K562 (cell line): ENCODE data around the gene SART3.

Source experiments
- EZH2 ChIP-seq: IDR thresholded peaks from 2 replicates; pipeline ENCODE4 v1.6.1; 2012; ENCODE audit warnings: low read depth, mild to moderate bottlenecking, inconsistent platforms, low read length, borderline replicate concordance
- NFRKB ChIP-seq: fragments of 450-650 bp; IDR thresholded peaks from 2 replicates; pipeline ENCODE4 v1.6.1; 2016; ENCODE audit warnings: low read depth
- POLR2AphosphoS5 ChIP-seq: IDR thresholded peaks from 2 replicates; pipeline ENCODE4 v1.6.1; 2011; ENCODE audit warnings: mild to moderate bottlenecking, low read depth, low read length, moderate library complexity; ENCODE audit not compliant: control insufficient read depth, insufficient read depth
- PREB ChIP-seq: sonication (generic); formaldehyde crosslinking; IDR thresholded peaks from 2 replicates; pipeline ENCODE4 v1.8.1; 2023; ENCODE audit warnings: mild to moderate bottlenecking, missing genetic modification reagents
- PTTG1 ChIP-seq: fragments of 450-650 bp; IDR thresholded peaks from 2 replicates; pipeline ENCODE4 v1.6.1; 2016; ENCODE audit warnings: low read depth, mild to moderate bottlenecking, missing genetic modification characterization, missing compliant biosample characterization
- ZNF282 ChIP-seq: sonication (generic); formaldehyde crosslinking; IDR thresholded peaks from 2 replicates; pipeline ENCODE4 v1.8.1; 2023; ENCODE audit warnings: missing genetic modification reagents
- ZNF436 ChIP-seq: fragments of 250-450, 450-650 bp; sonication (Bioruptor Pico); formaldehyde crosslinking; IDR thresholded peaks from 2 replicates; pipeline ENCODE4 v1.7.0; 2020; ENCODE audit warnings: mild to moderate bottlenecking

DNA sequence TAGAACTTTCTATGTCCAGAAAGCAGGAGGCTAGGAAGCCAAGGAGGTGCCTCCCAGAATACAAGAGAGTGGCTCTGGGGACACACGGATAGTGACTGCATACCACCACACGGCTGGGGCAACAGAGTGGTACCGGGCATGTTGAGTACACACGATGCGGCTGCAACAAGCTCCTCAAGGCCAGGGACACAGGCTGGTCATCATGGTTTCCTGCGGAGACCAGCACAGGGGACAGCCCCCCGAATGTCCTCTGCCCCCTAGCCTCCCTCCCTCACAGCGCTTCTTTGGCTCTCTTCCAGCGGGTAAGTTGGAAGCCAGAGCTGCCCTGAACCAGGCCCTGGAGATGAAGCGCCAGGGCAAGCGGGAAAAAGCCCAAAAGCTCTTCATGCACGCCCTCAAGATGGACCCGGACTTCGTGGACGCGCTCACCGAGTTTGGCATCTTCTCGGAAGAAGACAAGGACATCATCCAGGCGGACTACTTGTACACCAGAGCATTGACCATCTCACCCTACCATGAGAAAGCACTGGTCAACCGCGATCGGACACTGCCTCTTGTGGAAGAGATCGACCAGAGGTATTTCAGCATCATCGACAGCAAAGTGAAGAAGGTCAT lies 42.8 kb downstream of the SART3 start:
- no peak for TF ChIP-seq NFRKB
- no peak for TF ChIP-seq ZNF282 (CRISPR knock-in tag)
- no peak for TF ChIP-seq EZH2
- TF ChIP-seq PREB (CRISPR knock-in tag), result no peak
- no peak for TF ChIP-seq POLR2AphosphoS5
- TF ChIP-seq ZNF436 (CRISPR knock-in tag), result no peak
- TF ChIP-seq PTTG1 (tag), result no peak
